GM13976 (cell line): ENCODE measurements around the gene DNM2.

Experiments used
- DNase-seq: peaks from one replicate; pipeline ENCODE4 v3.0.0; 2012; ENCODE audit warnings: low spot score
- CTCF ChIP-seq: IDR thresholded peaks from 2 replicates; pipeline ENCODE4 v1.5.1; 2012; ENCODE audit warnings: borderline replicate concordance, mild to moderate bottlenecking; ENCODE audit not compliant: insufficient read depth; ENCODE audit errors: extremely low read depth, missing control alignments, control extremely low read depth
- in situ Hi-C: fragments of 300-500 bp; cut with MboI; formaldehyde crosslinking; loops from one replicate; pipeline ENCODE4 v1.12.0; 2022; ENCODE audit warnings: low sequenced_read_pairs, mixed read lengths, inconsistent platforms; ENCODE audit not compliant: unreplicated experiment

DNM2 gene

GRCh38 chr19:10690341-10690781 lies 27.5 kb upstream of the DNM2 start:
- DNase-seq, result no peak
- in situ Hi-C loops, result no loop called here
- TF ChIP-seq CTCF, result no peak

- in situ Hi-C loops, result no loop called here
- no peak for TF ChIP-seq CTCF
- DNase-seq, result no peak
Measured at GRCh38 chr19:10691178-10691881, 26.5 kb upstream of the DNM2 start.

GRCh38 chr19:10691883-10692282 lies 26.0 kb upstream of the DNM2 start:
- no peak for DNase-seq
- in situ Hi-C loops, result no loop called here
- no peak for TF ChIP-seq CTCF

- no peak for TF ChIP-seq CTCF
- DNase-seq, result no peak
- in situ Hi-C loops, result no loop called here
Measured at GRCh38 chr19:10692673-10693264, 25.1 kb upstream of the DNM2 start.

GRCh38 chr19:10694706-10695307 lies 23.1 kb upstream of the DNM2 start:
- TF ChIP-seq CTCF, result no peak

GRCh38 chr19:10695401-10696398 lies 22.2 kb upstream of the DNM2 start:
- TF ChIP-seq CTCF, result no peak
- in situ Hi-C loops, result loop anchor here (5.0 kb wide), 1 partner anchor 113 kb away; no protein-coding TSS in a partner anchor
- peak; percentile 98 for DNase-seq

More at GRCh38 chr19:10694706-10695307, 23.1 kb upstream of the DNM2 start:
- in situ Hi-C loops, result loop anchor here (5.0 kb wide), 1 partner anchor 113 kb away; no protein-coding TSS in a partner anchor
- DNase-seq, result no peak
